ENCODE data around the gene NKG7. TPM values are rescaled to one million over a fixed set of nuclear protein-coding genes. Genes with fewer than 3 reads are reported as not detected.

Gene NKG7
- total and polyA plus RNA-seq, 2 of the 13 experiments (the other 11 are each of a cell fraction or from before 2014, with no cell fraction given): 0.40 TPM; not detected in 1

- Histone ChIP-seq H3K27me3 (ENCODE audit: control insufficient read depth in 1 of 2, insufficient read depth in 2 of 2, low read length in 2 of 2) (no peaks in the 10 kb centered on the region), H3K4me1 (ENCODE audit: insufficient read depth, low read length) (peaks cover 28% of the 10 kb centered on the region), H3K79me2 (ENCODE audit: insufficient read depth, low read length) (no peaks in the 10 kb centered on the region), H3K9me3 (ENCODE audit: low read length) (no peaks in the 10 kb centered on the region), H4K20me1 (ENCODE audit: insufficient read depth, low read length) (no peaks in the 10 kb centered on the region), H3K36me3 (replicated peaks in 1 of 2; ENCODE audit: control insufficient read depth in 1 of 2, insufficient read depth in 2 of 2, low read length in 2 of 2) (peaks cover 8 to 9% of the 10 kb centered on the region in 2 experiments; a peak in 4 of 5 replicates), H3K27ac (ENCODE audit: extremely low read length, insufficient read depth, low read length) (no peak overlapping the region), H3K4me3 (replicated peaks in 1 of 3; ENCODE audit: insufficient read depth in 1 of 3, low read depth in 2 of 3, low read length in 3 of 3) (no peak overlapping the region), H3K4me2 (ENCODE audit: low read depth, low read length) (no peak overlapping the region), H3K9ac (ENCODE audit: insufficient read depth, low read depth, low read length) (no peak overlapping the region), H2AFZ (ENCODE audit: low read length) (no peak overlapping the region)
- ChIA-PET CTCF (ENCODE audit: low intra/inter-chr PET ratio, low total read pairs) (interaction anchor here (1.3 to 3.1 kb wide), 4 partner anchors 56 to 101 kb away, joined by 3 to 14 read pairs (median 9); no protein-coding TSS in a partner anchor), POLR2A (interaction anchor here (1.0 to 1.5 kb wide), 2 partner anchors 28 to 30 kb away, joined by 6 to 7 read pairs; no protein-coding TSS in a partner anchor)
- 90% methylated on average over 3 of the region's 13 CpGs for WGBS (ENCODE audit: low lambda C conversion rate)
- in situ Hi-C loops (cut with HindIII; ENCODE audit: extremely low pct_ligation_motif_present, low pct_unique_long_range_greater_than_20kb) (no loop called here), intact Hi-C loops (cut with micrococcal nuclease; ENCODE audit: unreplicated experiment) (no loop called here)
- ATAC-seq: no peak
- no peak for FAIRE-seq
- TF ChIP-seq PRMT3 (CRISPR knock-in tag; IDR thresholded peaks at IDR 0.05; ENCODE audit: borderline replicate concordance, low read depth) (no peak), ZNF33A (CRISPR knock-in tag; IDR thresholded peaks at IDR 0.05; ENCODE audit: borderline replicate concordance) (no peak), GABPB1 (CRISPR knock-in tag; IDR thresholded peaks at IDR 0.05) (no peak), ZNF44 (CRISPR knock-in tag; IDR thresholded peaks at IDR 0.05) (no peak), ZNF775 (CRISPR knock-in tag; IDR thresholded peaks at IDR 0.05; ENCODE audit: borderline replicate concordance) (no peak), CHCHD3 (CRISPR knock-in tag; IDR thresholded peaks at IDR 0.05) (no peak), SUZ12 (IDR thresholded peaks at IDR 0.05; ENCODE audit: low read depth, low read length) (no peak), HINFP (CRISPR knock-in tag; IDR thresholded peaks at IDR 0.05; ENCODE audit: low read depth) (no peak), CEBPG (CRISPR knock-in tag; IDR thresholded peaks at IDR 0.05) (no peak), ETV5 (CRISPR knock-in tag; IDR thresholded peaks at IDR 0.05; ENCODE audit: borderline replicate concordance) (no peak), RFX3 (CRISPR knock-in tag; IDR thresholded peaks at IDR 0.05) (no peak), DBP (CRISPR knock-in tag; IDR thresholded peaks at IDR 0.05; ENCODE audit: not compliant biosample characterization) (no peak)
- DNase-seq (ENCODE audit: low spot score): no peak
- no TSS peak for BruUV-seq (replicated peaks)
These were observed 35.2 kb downstream of the NKG7 start for GRCh38 chr19:51337141-51337860.

Data from HepG2 (cell line).